Measurements from ENCODE around the gene PPM1D.
A peak's percentile ranks its signal among the peaks of the same experiment; 100 is the strongest.
"Not testable (repeated sequence)": the region's sequence is repeated elsewhere in the genome, so short reads cannot be mapped to it uniquely, and the experiment has no call there.

The PPM1D gene

GRCh38 chr17:60627124-60627523, 27.1 kb downstream of the PPM1D start:
- DNase-seq = no peak

- no peak for DNase-seq
Observed at GRCh38 chr17:60628252-60628889, 28.4 kb downstream of the PPM1D start.

GRCh38 chr17:60629120-60629519, 29.1 kb downstream of the PPM1D start:
- DNase-seq = no peak

- no peak for DNase-seq
Observed at GRCh38 chr17:60630352-60630751, 30.4 kb downstream of the PPM1D start.

GRCh38 chr17:60631119-60631518, 31.1 kb downstream of the PPM1D start:
- DNase-seq = no peak

GRCh38 chr17:60637683-60638082, 37.7 kb downstream of the PPM1D start:
- no peak for DNase-seq

GRCh38 chr17:60639019-60639330, 39.0 kb downstream of the PPM1D start:
- no peak for DNase-seq

GRCh38 chr17:60640503-60640902, 40.5 kb downstream of the PPM1D start:
- no peak for DNase-seq

- DNase-seq = no peak
Observed at GRCh38 chr17:60641126-60641525, 41.1 kb downstream of the PPM1D start.

- DNase-seq = peak; percentile 26
Observed at GRCh38 chr17:60641810-60642220, 41.8 kb downstream of the PPM1D start.

- DNase-seq = no peak
Observed at GRCh38 chr17:60645918-60646523, 46.0 kb downstream of the PPM1D start.

GRCh38 chr17:60646701-60647100, 46.7 kb downstream of the PPM1D start:
- DNase-seq = no peak

- DNase-seq = no peak
Observed at GRCh38 chr17:60647705-60648104, 47.7 kb downstream of the PPM1D start.

- DNase-seq = no peak
Observed at GRCh38 chr17:60652454-60653247, 52.7 kb downstream of the PPM1D start.

GRCh38 chr17:60653569-60653968, 53.6 kb downstream of the PPM1D start:
- DNase-seq = no peak

GRCh38 chr17:60656499-60656898, 56.5 kb downstream of the PPM1D start:
- DNase-seq = no peak

GRCh38 chr17:60659156-60659555, 59.2 kb downstream of the PPM1D start:
- no peak for DNase-seq

GRCh38 chr17:60661489-60661888, 61.5 kb downstream of the PPM1D start:
- DNase-seq = no peak

GRCh38 chr17:60664022-60664421, 64.0 kb downstream of the PPM1D start:
- DNase-seq = no peak

GRCh38 chr17:60665602-60666001, 65.6 kb downstream of the PPM1D start:
- DNase-seq = no peak

- DNase-seq = not testable (repeated sequence)
Observed at GRCh38 chr17:60668741-60669140, 68.7 kb downstream of the PPM1D start.

- no peak for DNase-seq
Observed at GRCh38 chr17:60671482-60671881, 71.5 kb downstream of the PPM1D start.

- DNase-seq = not testable (repeated sequence)
Observed at GRCh38 chr17:60674637-60675036, 74.6 kb downstream of the PPM1D start.

- DNase-seq = no peak
Observed at GRCh38 chr17:60675997-60676396, 76.0 kb downstream of the PPM1D start.

Measured in activated naive CD4-positive, alpha-beta T cell treated with anti-CD3 and anti-CD28 coated beads, Interleukin-2, amount 50 U/mL, for 16 hours (primary cell).